ENCODE data around the gene RPTOR.

Gene RPTOR

DNA sequence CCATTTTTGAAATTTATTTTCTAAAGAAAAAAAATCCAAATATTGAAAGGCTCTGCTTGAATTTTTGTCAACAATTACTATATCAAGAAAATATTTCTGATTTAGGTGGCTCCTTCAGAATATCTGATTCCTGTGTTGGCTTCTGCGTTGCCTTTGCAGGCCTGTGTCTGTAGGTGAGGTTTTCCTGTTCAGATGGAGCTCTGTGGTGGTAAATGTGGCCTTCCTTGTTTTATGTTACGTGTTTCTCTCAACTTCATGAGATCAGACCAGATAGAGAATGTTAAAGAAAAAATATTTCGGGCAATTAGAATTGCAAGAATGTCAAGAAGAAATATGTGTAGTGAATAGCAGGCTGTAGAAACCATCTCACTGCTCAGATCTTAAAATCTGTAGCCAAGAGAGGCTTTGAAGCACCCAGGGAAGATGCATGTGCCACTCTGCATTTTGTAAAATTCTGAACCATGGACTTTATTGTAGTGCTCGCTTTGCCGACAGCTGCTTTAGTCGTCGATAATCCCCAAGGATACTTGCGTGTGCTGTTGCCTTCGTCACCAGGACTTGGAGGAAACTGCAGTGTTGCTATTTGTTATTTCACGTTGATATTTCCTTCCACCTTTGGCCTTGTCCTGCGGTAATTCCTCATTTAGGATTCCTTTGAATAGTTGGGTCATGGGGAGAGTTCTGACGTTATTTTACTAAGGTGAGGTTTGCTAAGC is 69.9 kb downstream of the RPTOR start:
- Histone ChIP-seq H3K9me3 (ENCODE audit: low read length) (no peaks in the 10 kb centered on the region), H3K4me1 (ENCODE audit: insufficient read depth, low read length, severe bottlenecking) (peaks cover 71% of the 10 kb centered on the region), H3K9me2 (ENCODE audit: low read depth, low read length) (no peaks in the 10 kb centered on the region), H3K27me3 (ENCODE audit: insufficient read depth, low read length) (no peaks in the 10 kb centered on the region), H3K79me2 (ENCODE audit: insufficient read depth, low read length) (peaks cover 23% of the 10 kb centered on the region), H3K27ac (ENCODE audit: low read depth, low read length, poor library complexity, severe bottlenecking) (peak overlapping the region; percentile 95), H3K4me2 (ENCODE audit: low read length) (no peak overlapping the region), H3K36me3 (ENCODE audit: insufficient read depth, low read length) (0 out of 2 replicates have a peak, but pooled peaks cover under 1% of the 10 kb centered on the region), H3F3A (ENCODE audit: insufficient read depth, low read length) (no peaks in the 10 kb centered on the region), H3K4me3 (ENCODE audit: low read depth, low read length, poor library complexity, severe bottlenecking) (no peak overlapping the region), H4K20me1 (ENCODE audit: insufficient read depth, low read length) (no peaks in the 10 kb centered on the region), H2AFZ (ENCODE audit: low read length) (no peak overlapping the region), H3K9ac (ENCODE audit: low read length) (peak overlapping the region; percentile 46; the same call in 1 of the 2 replicates)
- TF ChIP-seq, protein P1, sequence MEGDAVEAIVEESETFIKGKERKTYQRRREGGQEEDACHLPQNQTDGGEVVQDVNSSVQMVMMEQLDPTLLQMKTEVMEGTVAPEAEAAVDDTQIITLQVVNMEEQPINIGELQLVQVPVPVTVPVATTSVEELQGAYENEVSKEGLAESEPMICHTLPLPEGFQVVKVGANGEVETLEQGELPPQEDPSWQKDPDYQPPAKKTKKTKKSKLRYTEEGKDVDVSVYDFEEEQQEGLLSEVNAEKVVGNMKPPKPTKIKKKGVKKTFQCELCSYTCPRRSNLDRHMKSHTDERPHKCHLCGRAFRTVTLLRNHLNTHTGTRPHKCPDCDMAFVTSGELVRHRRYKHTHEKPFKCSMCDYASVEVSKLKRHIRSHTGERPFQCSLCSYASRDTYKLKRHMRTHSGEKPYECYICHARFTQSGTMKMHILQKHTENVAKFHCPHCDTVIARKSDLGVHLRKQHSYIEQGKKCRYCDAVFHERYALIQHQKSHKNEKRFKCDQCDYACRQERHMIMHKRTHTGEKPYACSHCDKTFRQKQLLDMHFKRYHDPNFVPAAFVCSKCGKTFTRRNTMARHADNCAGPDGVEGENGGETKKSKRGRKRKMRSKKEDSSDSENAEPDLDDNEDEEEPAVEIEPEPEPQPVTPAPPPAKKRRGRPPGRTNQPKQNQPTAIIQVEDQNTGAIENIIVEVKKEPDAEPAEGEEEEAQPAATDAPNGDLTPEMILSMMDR (IDR thresholded peaks at IDR 0.05; ENCODE audit: low read length), result no peak
- no peak for TF ChIP-seq EZH2 (IDR thresholded peaks at IDR 0.05; ENCODE audit: borderline replicate concordance, low read length)

DNA sequence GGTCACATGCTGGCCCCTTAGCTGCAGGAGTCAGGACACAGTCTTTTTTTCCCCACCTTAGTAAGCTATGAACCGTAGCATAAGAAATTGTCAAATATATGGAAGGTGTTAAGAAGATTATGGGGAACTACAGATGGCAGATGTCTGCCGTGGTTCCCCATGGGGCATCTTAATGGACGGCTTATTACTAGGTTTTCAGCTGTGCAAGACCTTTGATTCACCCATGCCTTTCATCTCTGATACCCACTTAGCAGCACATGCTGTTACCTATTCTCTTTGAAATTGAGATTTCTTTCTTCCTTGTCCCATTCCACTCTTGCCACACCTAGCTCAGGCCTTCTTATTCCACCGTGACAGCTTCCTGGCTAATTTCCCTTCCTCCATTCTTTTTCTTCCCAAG is 70.7 kb downstream of the RPTOR start:
- H3K4me2 ChIP-seq (ENCODE audit: low read length), result no peak overlapping the region
- H3K9me2 ChIP-seq (ENCODE audit: low read depth, low read length), result no peaks in the 10 kb centered on the region
- H3K36me3 ChIP-seq (ENCODE audit: insufficient read depth, low read length), result 0 out of 2 replicates have a peak, but pooled peaks cover 6% of the 10 kb centered on the region
- H4K20me1 ChIP-seq (ENCODE audit: insufficient read depth, low read length), result no peaks in the 10 kb centered on the region
- H2AFZ ChIP-seq (ENCODE audit: low read length), result no peak overlapping the region
- peaks cover 23% of the 10 kb centered on the region for H3K79me2 ChIP-seq (ENCODE audit: insufficient read depth, low read length)
- peak overlapping the region; percentile 95 for H3K27ac ChIP-seq (ENCODE audit: low read depth, low read length, poor library complexity, severe bottlenecking)
- H3K9ac ChIP-seq (ENCODE audit: low read length), result no peak overlapping the region; the same call in 1 of the 2 replicates
- TF ChIP-seq, protein P1 (IDR thresholded peaks at IDR 0.05; ENCODE audit: low read length), result no peak
- no peak for TF ChIP-seq EZH2 (IDR thresholded peaks at IDR 0.05; ENCODE audit: borderline replicate concordance, low read length)
- peaks cover 68% of the 10 kb centered on the region for H3K4me1 ChIP-seq (ENCODE audit: insufficient read depth, low read length, severe bottlenecking)
- H3K4me3 ChIP-seq (ENCODE audit: low read depth, low read length, poor library complexity, severe bottlenecking), result no peak overlapping the region
- no peaks in the 10 kb centered on the region for H3F3A ChIP-seq (ENCODE audit: insufficient read depth, low read length)
- H3K9me3 ChIP-seq (ENCODE audit: low read length), result no peaks in the 10 kb centered on the region
- H3K27me3 ChIP-seq (ENCODE audit: insufficient read depth, low read length), result no peaks in the 10 kb centered on the region

DNA sequence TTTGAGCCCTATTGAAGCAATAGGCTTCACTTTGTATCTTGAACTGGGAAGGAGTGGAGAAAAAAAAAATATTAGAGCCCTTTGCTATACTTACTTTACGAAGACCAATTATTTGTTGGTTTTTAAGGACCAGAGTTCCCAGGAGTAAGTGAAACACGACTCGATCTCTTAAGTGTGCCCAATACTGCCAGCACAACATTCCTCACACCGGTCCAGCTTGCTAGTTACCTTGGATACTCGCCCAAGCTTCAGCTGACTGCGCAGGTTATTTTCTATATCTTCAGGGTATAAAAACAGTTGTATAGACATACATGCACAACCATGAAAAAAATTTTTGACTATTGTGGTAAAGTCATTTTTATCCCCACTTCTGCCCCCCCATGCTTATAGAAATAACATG is 72.1 kb downstream of the RPTOR start:
- Histone ChIP-seq H2AFZ (ENCODE audit: low read length) (no peak overlapping the region), H3K36me3 (ENCODE audit: insufficient read depth, low read length) (0 out of 2 replicates have a peak, but pooled peaks cover 6% of the 10 kb centered on the region), H3K9me2 (ENCODE audit: low read depth, low read length) (no peaks in the 10 kb centered on the region), H3K4me2 (ENCODE audit: low read length) (no peak overlapping the region), H3K27ac (ENCODE audit: low read depth, low read length, poor library complexity, severe bottlenecking) (no peak overlapping the region), H3K9me3 (ENCODE audit: low read length) (no peaks in the 10 kb centered on the region), H3K27me3 (ENCODE audit: insufficient read depth, low read length) (no peaks in the 10 kb centered on the region), H4K20me1 (ENCODE audit: insufficient read depth, low read length) (no peaks in the 10 kb centered on the region), H3K4me1 (ENCODE audit: insufficient read depth, low read length, severe bottlenecking) (peaks cover 72% of the 10 kb centered on the region), H3K9ac (ENCODE audit: low read length) (no peak overlapping the region), H3K79me2 (ENCODE audit: insufficient read depth, low read length) (peaks cover 24% of the 10 kb centered on the region), H3F3A (ENCODE audit: insufficient read depth, low read length) (no peaks in the 10 kb centered on the region), H3K4me3 (ENCODE audit: low read depth, low read length, poor library complexity, severe bottlenecking) (no peak overlapping the region)
- no peak for TF ChIP-seq EZH2 (IDR thresholded peaks at IDR 0.05; ENCODE audit: borderline replicate concordance, low read length)
- TF ChIP-seq, protein P1 (IDR thresholded peaks at IDR 0.05; ENCODE audit: low read length), result no peak

Data from OCI-LY1 (cell line).